ENCODE measurements around the gene NOLC1. TPM values are rescaled to one million over a fixed set of nuclear protein-coding genes. Genes with fewer than 3 reads are reported as not detected.
A peak's percentile ranks its signal among the peaks of the same experiment; 100 is the strongest.

The NOLC1 gene
- total and polyA plus RNA-seq, 2 of the 13 experiments (the other 11 are each of a cell fraction or from before 2014, with no cell fraction given): 50.6 to 81.0 TPM

- TF ChIP-seq KLF16 (CRISPR knock-in tag; IDR thresholded peaks at IDR 0.05) (peak in 1 of 2 experiments; percentile 88; a peak in 3 of 4 replicates), ATF7-NPFF (CRISPR knock-in tag; IDR thresholded peaks at IDR 0.05; ENCODE audit: low read depth) (peak; percentile 96), IRF9 (CRISPR knock-in tag; IDR thresholded peaks at IDR 0.05; ENCODE audit: borderline replicate concordance) (peak; percentile 89; the same call in 1 of the 2 replicates), ZFAT (CRISPR knock-in tag; conservative IDR thresholded peaks at IDR 0.05) (no peak; the same call in 1 of the 2 replicates), ZGPAT (CRISPR knock-in tag; IDR thresholded peaks at IDR 0.05) (peak; percentile 90), CENPBD1 (CRISPR knock-in tag; IDR thresholded peaks at IDR 0.05; ENCODE audit: borderline replicate concordance, low read depth) (no peak), RFXANK (CRISPR knock-in tag; IDR thresholded peaks at IDR 0.05) (peak; percentile 58; the same call in 1 of the 2 replicates), HOXA9 (CRISPR knock-in tag; IDR thresholded peaks at IDR 0.05; ENCODE audit: borderline replicate concordance) (peak; percentile 70; the same call in 1 of the 2 replicates), ZNF318 (CRISPR knock-in tag; IDR thresholded peaks at IDR 0.05) (no peak), ZNF264 (CRISPR knock-in tag; IDR thresholded peaks at IDR 0.05) (no peak), IRF1 (CRISPR knock-in tag; IDR thresholded peaks at IDR 0.05; ENCODE audit: low read depth) (no peak), ZNF20 (CRISPR knock-in tag; IDR thresholded peaks at IDR 0.05) (0 out of 2 replicates have a peak, but pooled peaks have one; percentile 42), ZNF333 (CRISPR knock-in tag; IDR thresholded peaks at IDR 0.05; ENCODE audit: borderline replicate concordance) (no peak; the same call in 1 of the 2 replicates)
Measured at GRCh38 chr10:102151774-102152544, at the start of gene NOLC1 (continued).

Measured in HepG2 (cell line).